Effector memory CD4-positive, alpha-beta T cell (primary cell): ENCODE measurements around the gene ST3GAL6.

Experiments used
- DNase-seq, 3 donors: peaks; one replicate each; pipeline ENCODE4 v3.0.0-alpha.2; 2020
- H3K27ac ChIP-seq: 2 replicates; pipeline ENCODE4 v1.7.0; 2013; ENCODE audit warnings: mild to moderate bottlenecking, low read length, moderate library complexity; ENCODE audit not compliant: insufficient read depth, poor library complexity, severe bottlenecking
- H3K27me3 ChIP-seq: replicated peaks from 2 replicates; pipeline ENCODE4 v1.7.0; 2013; ENCODE audit warnings: mild to moderate bottlenecking, low read length; ENCODE audit not compliant: insufficient read depth, control insufficient read depth, poor library complexity, severe bottlenecking
- H3K36me3 ChIP-seq: 2 replicates; pipeline ENCODE4 v1.7.0; 2013; ENCODE audit warnings: mild to moderate bottlenecking, low read length, moderate library complexity; ENCODE audit not compliant: control insufficient read depth, insufficient read depth
- H3K4me1 ChIP-seq: 2 replicates; pipeline ENCODE4 v1.7.0; 2013; ENCODE audit warnings: low read length, mild to moderate bottlenecking; ENCODE audit not compliant: control insufficient read depth, insufficient read depth, poor library complexity, severe bottlenecking
- H3K4me3 ChIP-seq: 2 replicates; pipeline ENCODE4 v1.7.0; 2013; ENCODE audit warnings: low read length, low read depth, mild to moderate bottlenecking; ENCODE audit not compliant: insufficient read depth, poor library complexity, severe bottlenecking
- H3K9me3 ChIP-seq: 2 replicates; pipeline ENCODE4 v1.7.0; 2013; ENCODE audit warnings: mild to moderate bottlenecking, low read length, moderate library complexity; ENCODE audit not compliant: control insufficient read depth

Gene ST3GAL6

DNA sequence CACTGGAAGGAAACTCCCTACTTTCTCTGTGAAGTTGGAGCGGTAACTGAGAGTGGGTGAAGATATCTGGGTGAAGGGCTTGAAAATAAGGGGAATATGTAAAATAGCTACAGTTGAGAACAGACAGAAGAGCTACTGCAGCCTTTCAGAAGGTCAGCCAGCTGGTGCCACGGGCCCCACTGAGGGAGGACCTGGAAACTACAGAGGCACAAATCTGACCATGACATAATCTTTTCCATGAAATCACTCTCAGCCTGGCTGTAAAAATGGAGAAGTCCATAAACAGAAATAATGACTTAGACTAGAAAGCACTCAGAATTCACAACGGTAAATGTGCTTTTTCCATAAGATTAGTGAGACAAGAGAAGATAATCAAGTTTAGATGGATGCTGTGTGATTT lies 46.4 kb downstream of the ST3GAL6 start:
- Histone ChIP-seq H3K27me3 (no peaks in the 10 kb centered on the region), H3K4me3 (no peak overlapping the region), H3K36me3 (no peaks in the 10 kb centered on the region), H3K9me3 (no peaks in the 10 kb centered on the region), H3K27ac (no peak overlapping the region), H3K4me1 (no peaks in the 10 kb centered on the region)
- DNase-seq: no peak

DNA sequence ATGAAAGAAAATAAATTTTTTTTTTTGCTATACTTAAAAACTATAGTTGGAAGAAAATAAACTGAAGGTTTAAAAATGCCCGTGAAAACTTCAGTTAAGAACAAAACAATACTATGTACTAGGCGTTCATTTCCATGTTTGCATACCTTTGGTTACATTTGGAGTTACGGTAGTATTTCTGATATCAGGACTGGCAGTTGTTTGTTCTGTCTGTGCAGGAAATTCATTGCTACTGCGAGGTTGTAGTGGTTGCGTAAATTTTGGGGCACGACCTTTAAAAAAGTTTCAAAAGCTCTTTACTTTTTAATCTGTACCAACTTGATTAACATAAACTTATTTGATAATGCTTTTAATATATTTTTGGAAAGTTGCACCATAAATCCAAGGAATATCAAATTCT lies 47.9 kb downstream of the ST3GAL6 start:
- H3K4me3 ChIP-seq: no peak overlapping the region
- no peaks in the 10 kb centered on the region for H3K36me3 ChIP-seq

DNA sequence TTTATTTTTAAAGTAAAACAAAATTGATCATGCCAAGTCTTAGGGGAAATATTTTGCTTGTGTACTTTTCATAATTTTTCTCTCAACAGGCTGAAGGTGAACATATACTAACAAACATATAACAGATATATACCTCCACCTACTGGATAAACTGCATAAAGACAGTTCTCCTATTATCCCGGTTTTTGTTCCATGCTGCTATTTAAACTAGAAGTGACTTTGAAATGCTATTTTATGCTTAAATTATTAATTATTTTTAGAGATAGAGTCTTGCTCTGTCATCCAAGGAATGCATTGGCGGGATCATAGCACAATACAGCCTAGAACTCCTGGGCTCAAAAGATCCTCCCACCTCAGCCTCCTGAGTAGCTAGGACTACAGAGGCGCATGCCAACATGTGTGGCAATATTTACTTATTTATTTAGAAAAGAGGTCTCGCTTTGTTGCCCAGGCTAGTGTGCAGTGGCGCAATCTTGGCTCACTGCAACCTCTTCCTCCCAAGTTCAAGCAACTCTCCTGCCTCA lies 49.8 kb downstream of the ST3GAL6 start:
- H3K4me3 ChIP-seq: no peak overlapping the region
- no peak overlapping the region for H3K27ac ChIP-seq
- no peak for DNase-seq
- no peaks in the 10 kb centered on the region for H3K27me3 ChIP-seq
- H3K36me3 ChIP-seq: no peaks in the 10 kb centered on the region
- H3K4me1 ChIP-seq: no peaks in the 10 kb centered on the region
- H3K9me3 ChIP-seq: no peaks in the 10 kb centered on the region

More for the DNA sequence above, 47.9 kb downstream of the ST3GAL6 start:
- H3K27ac ChIP-seq: no peak overlapping the region
- no peak for DNase-seq
- no peaks in the 10 kb centered on the region for H3K9me3 ChIP-seq
- H3K27me3 ChIP-seq: no peaks in the 10 kb centered on the region
- no peaks in the 10 kb centered on the region for H3K4me1 ChIP-seq

DNA sequence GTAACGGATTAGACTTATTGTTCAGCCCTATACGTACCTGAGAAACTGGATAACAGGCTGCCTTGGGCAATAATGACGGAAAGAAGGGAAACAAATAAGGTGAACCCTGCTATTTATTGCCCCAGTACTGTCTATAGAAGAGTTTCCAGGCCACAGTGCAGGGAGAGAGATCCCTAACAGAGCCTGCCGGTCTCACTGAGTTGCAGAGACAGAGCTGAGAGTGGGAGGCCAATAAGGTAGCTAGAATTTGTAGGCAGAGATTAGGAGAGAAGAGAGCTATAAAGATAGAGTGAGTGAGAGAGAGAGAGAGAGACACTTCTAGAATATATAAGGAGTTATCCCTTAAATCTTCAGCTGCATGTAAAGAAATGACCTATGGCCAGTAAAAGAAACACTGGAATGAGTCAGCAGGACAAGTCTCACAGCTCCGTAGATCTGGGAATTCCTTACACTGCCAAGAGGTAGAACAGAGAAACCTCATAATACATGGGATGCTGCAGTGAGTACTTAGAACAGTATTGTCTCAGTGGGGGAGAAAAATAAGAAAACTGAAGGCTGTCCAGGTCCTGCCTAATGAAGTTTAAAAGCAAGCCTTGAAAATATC lies 51.8 kb downstream of the ST3GAL6 start:
- H3K27ac ChIP-seq: no peak overlapping the region
- no peaks in the 10 kb centered on the region for H3K27me3 ChIP-seq
- no peak overlapping the region for H3K4me3 ChIP-seq
- H3K9me3 ChIP-seq: no peaks in the 10 kb centered on the region
- no peaks in the 10 kb centered on the region for H3K4me1 ChIP-seq
- DNase-seq: no peak
- no peaks in the 10 kb centered on the region for H3K36me3 ChIP-seq

DNA sequence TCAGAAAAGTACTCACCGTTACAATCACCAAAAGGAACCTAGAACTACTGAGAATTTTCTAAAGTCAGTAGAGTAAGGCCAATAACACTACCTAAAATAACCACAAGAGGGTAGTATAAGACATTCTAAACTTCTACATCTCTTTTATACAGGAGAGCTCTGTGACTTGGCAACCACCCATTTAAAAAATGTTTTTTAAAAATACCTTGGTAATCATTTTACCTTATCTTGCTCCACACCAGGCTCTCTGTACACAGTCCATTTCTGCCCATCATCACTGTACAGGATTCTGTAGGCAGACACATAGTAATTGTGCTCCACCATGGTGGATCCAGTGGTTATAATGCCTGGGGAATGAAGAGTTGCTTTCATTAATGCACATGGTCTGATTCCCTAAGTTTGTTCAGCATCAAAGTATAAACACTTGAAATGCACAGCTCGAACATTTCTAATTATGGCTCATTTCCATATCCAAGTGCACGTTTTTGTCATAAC lies 54.5 kb downstream of the ST3GAL6 start:
- H3K4me3 ChIP-seq: no peak overlapping the region
- H3K27me3 ChIP-seq: no peaks in the 10 kb centered on the region
- H3K36me3 ChIP-seq: no peaks in the 10 kb centered on the region
- no peak overlapping the region for H3K27ac ChIP-seq
- H3K9me3 ChIP-seq: no peaks in the 10 kb centered on the region
- no peak for DNase-seq
- no peaks in the 10 kb centered on the region for H3K4me1 ChIP-seq

DNA sequence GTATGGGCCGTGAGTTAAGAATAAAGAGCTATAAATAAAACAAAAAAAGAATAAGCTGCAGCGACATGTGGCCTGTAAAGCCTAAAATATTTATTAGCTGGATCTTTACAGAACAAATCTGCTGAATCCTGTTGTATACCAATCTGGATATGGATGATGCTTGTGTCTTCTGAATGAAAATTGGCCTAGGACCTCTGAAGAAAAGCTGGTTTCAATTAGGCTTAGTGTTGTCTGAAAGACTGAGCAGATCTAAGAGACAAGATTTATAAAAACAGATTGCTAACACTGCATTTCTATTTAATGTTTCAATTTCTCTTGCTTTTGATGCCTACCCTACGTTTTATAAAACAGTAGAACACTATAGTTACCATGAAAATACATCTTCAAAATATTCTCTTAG lies 57.9 kb downstream of the ST3GAL6 start:
- no peaks in the 10 kb centered on the region for H3K36me3 ChIP-seq
- H3K27ac ChIP-seq: no peak overlapping the region
- no peaks in the 10 kb centered on the region for H3K27me3 ChIP-seq
- no peak for DNase-seq
- no peaks in the 10 kb centered on the region for H3K9me3 ChIP-seq
- no peaks in the 10 kb centered on the region for H3K4me1 ChIP-seq
- H3K4me3 ChIP-seq: no peak overlapping the region

DNA sequence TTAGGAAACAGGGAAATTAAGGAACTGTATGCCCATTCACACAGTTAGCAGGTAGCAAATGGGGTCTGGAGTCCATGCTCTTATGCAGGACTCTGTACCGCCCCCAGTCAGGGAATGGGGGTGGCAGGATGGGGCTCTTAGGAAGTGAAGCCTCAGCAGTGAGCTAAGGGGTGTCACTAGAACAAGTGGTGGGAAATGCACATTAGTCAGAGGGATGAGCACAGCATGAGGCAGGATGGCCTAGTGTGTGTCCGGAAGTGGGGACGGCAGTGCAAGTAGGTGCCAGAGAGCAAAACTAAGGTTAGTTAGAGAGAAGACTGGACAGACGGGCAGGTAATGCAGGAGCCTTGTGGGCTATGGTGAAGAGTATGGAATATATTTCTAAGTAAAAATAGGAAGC lies 60.7 kb downstream of the ST3GAL6 start:
- H3K9me3 ChIP-seq: no peaks in the 10 kb centered on the region
- no peaks in the 10 kb centered on the region for H3K4me1 ChIP-seq
- no peaks in the 10 kb centered on the region for H3K36me3 ChIP-seq
- no peak for DNase-seq
- no peak overlapping the region for H3K4me3 ChIP-seq
- no peaks in the 10 kb centered on the region for H3K27me3 ChIP-seq
- H3K27ac ChIP-seq: no peak overlapping the region

DNA sequence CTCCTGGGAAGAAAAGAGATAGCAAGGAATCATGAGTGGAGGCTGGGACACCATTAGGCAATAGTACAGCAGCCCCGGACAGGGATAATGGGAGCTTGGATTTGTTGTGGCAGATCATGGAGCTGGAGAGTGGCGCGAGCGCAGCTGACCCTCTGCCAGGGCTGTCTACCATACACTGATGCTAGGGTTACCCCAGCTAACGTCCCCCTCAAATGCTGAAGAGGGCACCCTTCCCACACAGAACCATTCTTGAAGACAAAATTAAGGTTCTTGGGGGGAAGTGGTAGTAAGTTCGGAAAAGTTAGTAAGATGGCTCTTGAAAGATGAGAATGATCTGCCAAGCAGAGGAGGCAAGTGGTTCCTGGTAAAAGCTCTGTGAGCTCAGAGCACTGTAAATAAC lies 61.1 kb downstream of the ST3GAL6 start:
- no peak overlapping the region for H3K27ac ChIP-seq
- no peaks in the 10 kb centered on the region for H3K4me1 ChIP-seq
- DNase-seq: no peak
- H3K9me3 ChIP-seq: no peaks in the 10 kb centered on the region
- H3K4me3 ChIP-seq: no peak overlapping the region
- H3K27me3 ChIP-seq: no peaks in the 10 kb centered on the region
- no peaks in the 10 kb centered on the region for H3K36me3 ChIP-seq

DNA sequence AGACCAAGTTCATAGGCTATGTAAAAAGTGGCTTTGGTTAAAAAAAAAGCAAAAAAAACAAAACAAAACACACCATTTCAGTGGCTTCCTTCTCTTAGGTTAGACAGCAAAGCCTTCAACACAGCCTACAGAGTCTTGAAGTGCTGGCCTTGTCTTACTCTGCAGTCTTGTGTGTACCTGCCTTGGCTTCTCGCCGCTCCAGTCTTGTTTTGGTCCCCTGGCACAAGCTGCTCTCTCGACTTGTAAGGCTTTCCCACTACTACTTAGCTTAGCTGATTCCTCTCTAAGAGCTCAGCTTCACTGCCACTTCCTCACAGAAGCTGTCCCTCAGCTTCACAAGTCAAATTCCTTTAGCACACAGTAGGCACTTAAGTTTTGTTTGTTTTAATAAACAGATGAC lies 63.0 kb downstream of the ST3GAL6 start:
- no peaks in the 10 kb centered on the region for H3K36me3 ChIP-seq
- H3K4me1 ChIP-seq: no peaks in the 10 kb centered on the region
- no peaks in the 10 kb centered on the region for H3K27me3 ChIP-seq
- no peak for DNase-seq
- no peak overlapping the region for H3K4me3 ChIP-seq
- H3K9me3 ChIP-seq: no peaks in the 10 kb centered on the region
- no peak overlapping the region for H3K27ac ChIP-seq

DNA sequence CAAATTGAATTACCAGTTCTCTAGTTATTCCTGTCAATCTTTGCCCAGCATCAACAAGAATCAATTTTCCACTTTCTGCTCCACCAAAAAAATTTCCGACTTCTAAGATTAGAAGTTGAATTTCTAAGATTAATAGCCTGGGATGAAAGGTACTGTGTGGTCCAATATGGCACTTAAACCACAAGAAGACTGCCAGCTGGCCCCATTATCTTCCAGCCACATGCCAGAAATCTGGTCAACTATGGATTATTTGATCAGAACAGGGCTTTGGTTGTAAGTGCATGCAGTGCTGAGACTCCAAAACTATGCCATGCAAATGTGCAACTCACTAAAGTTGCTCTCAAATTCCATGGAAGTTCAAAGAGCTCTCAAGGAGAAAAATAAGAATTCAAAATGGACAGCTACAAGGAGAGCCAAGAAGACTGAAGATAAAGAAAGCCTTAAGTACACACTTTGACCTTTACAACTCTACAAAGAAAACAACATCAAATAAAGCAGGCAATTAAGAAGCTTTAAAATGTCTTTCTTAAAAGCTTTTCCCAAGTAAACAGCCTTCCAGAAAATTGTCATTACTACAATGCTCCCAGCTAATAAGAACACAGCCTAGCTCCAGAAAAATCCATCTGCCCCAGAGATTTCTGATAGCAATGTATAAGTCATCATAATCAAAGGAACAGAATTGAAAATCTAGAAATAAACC lies 64.2 kb downstream of the ST3GAL6 start:
- Histone ChIP-seq H3K36me3 (no peaks in the 10 kb centered on the region), H3K4me1 (no peaks in the 10 kb centered on the region), H3K9me3 (no peaks in the 10 kb centered on the region), H3K27me3 (no peaks in the 10 kb centered on the region), H3K27ac (no peak overlapping the region), H3K4me3 (no peak overlapping the region)
- DNase-seq: no peak
